Endodermal cell (in vitro differentiated cells): Measurements from ENCODE around the gene KRTAP3-3. TPM values are rescaled to one million over a fixed set of nuclear protein-coding genes. Genes with fewer than 3 reads are reported as not detected.

Source experiments
- DNase-seq: peaks from one replicate; pipeline ENCODE4 v3.0.0-alpha.2; 2017
- H3K27ac ChIP-seq: 2 replicates; pipeline ENCODE4 v1.5.1; 2013; ENCODE audit warnings: mild to moderate bottlenecking, low read depth, low read length, moderate library complexity
- H3K27me3 ChIP-seq: 2 replicates; pipeline ENCODE4 v1.6.1; 2013; ENCODE audit warnings: mild to moderate bottlenecking, low read length, moderate library complexity; ENCODE audit not compliant: insufficient read depth, control insufficient read depth, poor library complexity, severe bottlenecking
- H3K36me3 ChIP-seq: 2 replicates; pipeline ENCODE4 v1.7.0; 2013; ENCODE audit warnings: mild to moderate bottlenecking, low read length, moderate library complexity; ENCODE audit not compliant: control insufficient read depth, insufficient read depth
- H3K4me1 ChIP-seq: one replicate; pipeline ENCODE4 v1.7.0; 2013; ENCODE audit warnings: low read length; ENCODE audit not compliant: control insufficient read depth, insufficient read depth
- H3K4me3 ChIP-seq: 2 replicates; pipeline ENCODE4 v1.5.1; 2013; ENCODE audit warnings: mild to moderate bottlenecking, low read length, moderate library complexity
- H3K9ac ChIP-seq: 2 replicates; pipeline ENCODE4 v1.6.1; 2013; ENCODE audit warnings: mild to moderate bottlenecking, low read length, moderate library complexity; ENCODE audit not compliant: poor library complexity, severe bottlenecking; ENCODE audit errors: extremely low read depth
- H3K9me3 ChIP-seq: 2 replicates; pipeline ENCODE4 v1.6.1; 2013; ENCODE audit warnings: mild to moderate bottlenecking, low read length, moderate library complexity; ENCODE audit not compliant: control insufficient read depth
- H3K27ac Mint-ChIP-seq: 2 replicates; pipeline ENCODE4 v1.8.0; 2020; ENCODE audit warnings: mixed read lengths
- H3K27me3 Mint-ChIP-seq: 2 replicates; pipeline ENCODE4 v1.8.0; 2021; ENCODE audit warnings: mild to moderate bottlenecking, mixed read lengths; ENCODE audit not compliant: insufficient read depth
- H3K36me3 Mint-ChIP-seq: 2 replicates; pipeline ENCODE4 v1.8.0; 2020; ENCODE audit warnings: low read depth, mixed read lengths
- H3K4me1 Mint-ChIP-seq: 2 replicates; pipeline ENCODE4 v1.8.0; 2020; ENCODE audit warnings: mixed read lengths
- H3K4me3 Mint-ChIP-seq: 2 replicates; pipeline ENCODE4 v1.8.0; 2020; ENCODE audit warnings: mild to moderate bottlenecking, moderate library complexity, mixed read lengths
- H3K9me3 Mint-ChIP-seq: 2 replicates; pipeline ENCODE4 v1.8.0; 2020; ENCODE audit warnings: mild to moderate bottlenecking, mixed read lengths
- WGBS, 2 experiments: methylation state at CpG; one replicate each; pipeline versions ENCODE4 v1.1.5 to v1.1.7; 2013; ENCODE audit warnings: missing lambda C conversion rate in 2 of 2, mixed read lengths in 1 of 2; ENCODE audit not compliant: insufficient coverage in 1 of 2, insufficient read length in 1 of 2; 5-methylcytosine and 5-hydroxymethylcytosine counted together
- total RNA-seq, 2 donors: library from RNA; stranded (reverse); fragmentation: NEBNext Ultra II Directional in 1 of 2; extraction: Animal tissue kit (Norgen Biotek cat#: 25700) in 1 of 2; gene quantifications; 2 replicates in 1 of 2; 3 replicates in 1 of 2; pipeline ENCODE4 v1.2.1, GENCODE V29; 2021
- TF ChIP-seq, protein P1 (sequence below): fragments of 200-600 bp; sonication (generic); conservative IDR thresholded peaks from 2 replicates; pipeline ENCODE4 v1.5.0; 2021; ENCODE audit warnings: antibody characterized with exemption, mild to moderate bottlenecking

Gene KRTAP3-3
- total RNA-seq, 2 donors from 2014 or later, result not detected

DNA sequence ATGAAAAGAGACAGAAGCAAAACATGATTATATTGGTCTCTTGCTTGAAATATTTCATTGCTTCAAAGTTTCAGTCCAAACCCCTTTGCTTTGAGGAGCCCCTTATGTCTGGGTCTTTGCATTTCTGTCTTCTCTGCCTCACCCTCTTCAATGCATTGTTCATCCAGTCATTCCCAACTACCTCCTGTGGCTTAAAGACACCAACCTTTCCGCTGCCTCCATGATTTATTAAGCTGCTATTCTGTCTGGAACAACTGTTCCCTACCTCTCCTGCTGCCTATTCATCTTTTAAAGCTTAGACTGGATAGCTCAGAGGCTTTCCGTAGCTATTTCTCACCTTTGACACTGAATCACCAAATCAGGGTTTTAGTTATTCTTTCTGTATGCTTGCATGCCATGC is 3.4 kb upstream of the KRTAP3-3 start:
- Mint-ChIP-seq H3K27me3 (no peaks in the 10 kb centered on the region), H3K4me1 (peaks cover 6% of the 10 kb centered on the region), H3K9me3 (no peaks in the 10 kb centered on the region), H3K36me3 (no peaks in the 10 kb centered on the region), H3K4me3 (no peak overlapping the region), H3K27ac (no peak overlapping the region)
- no peak for DNase-seq
- no peak overlapping the region for H3K4me3 ChIP-seq
- TF ChIP-seq, protein P1, sequence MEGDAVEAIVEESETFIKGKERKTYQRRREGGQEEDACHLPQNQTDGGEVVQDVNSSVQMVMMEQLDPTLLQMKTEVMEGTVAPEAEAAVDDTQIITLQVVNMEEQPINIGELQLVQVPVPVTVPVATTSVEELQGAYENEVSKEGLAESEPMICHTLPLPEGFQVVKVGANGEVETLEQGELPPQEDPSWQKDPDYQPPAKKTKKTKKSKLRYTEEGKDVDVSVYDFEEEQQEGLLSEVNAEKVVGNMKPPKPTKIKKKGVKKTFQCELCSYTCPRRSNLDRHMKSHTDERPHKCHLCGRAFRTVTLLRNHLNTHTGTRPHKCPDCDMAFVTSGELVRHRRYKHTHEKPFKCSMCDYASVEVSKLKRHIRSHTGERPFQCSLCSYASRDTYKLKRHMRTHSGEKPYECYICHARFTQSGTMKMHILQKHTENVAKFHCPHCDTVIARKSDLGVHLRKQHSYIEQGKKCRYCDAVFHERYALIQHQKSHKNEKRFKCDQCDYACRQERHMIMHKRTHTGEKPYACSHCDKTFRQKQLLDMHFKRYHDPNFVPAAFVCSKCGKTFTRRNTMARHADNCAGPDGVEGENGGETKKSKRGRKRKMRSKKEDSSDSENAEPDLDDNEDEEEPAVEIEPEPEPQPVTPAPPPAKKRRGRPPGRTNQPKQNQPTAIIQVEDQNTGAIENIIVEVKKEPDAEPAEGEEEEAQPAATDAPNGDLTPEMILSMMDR, result no peak
- no peaks in the 10 kb centered on the region for H3K9me3 ChIP-seq
- no peaks in the 10 kb centered on the region for H3K36me3 ChIP-seq
- 87 to 94% methylated on average over 2 of the region's 2 CpGs for WGBS, 2 experiments
- no peak overlapping the region for H3K27ac ChIP-seq
- H3K27me3 ChIP-seq, result no peaks in the 10 kb centered on the region
- H3K9ac ChIP-seq, result no peak overlapping the region
- no peaks in the 10 kb centered on the region for H3K4me1 ChIP-seq

- H3K36me3 Mint-ChIP-seq, result no peaks in the 10 kb centered on the region
These were observed 2.9 kb upstream of the KRTAP3-3 start for GRCh38 chr17:40996829-40997228.

DNA sequence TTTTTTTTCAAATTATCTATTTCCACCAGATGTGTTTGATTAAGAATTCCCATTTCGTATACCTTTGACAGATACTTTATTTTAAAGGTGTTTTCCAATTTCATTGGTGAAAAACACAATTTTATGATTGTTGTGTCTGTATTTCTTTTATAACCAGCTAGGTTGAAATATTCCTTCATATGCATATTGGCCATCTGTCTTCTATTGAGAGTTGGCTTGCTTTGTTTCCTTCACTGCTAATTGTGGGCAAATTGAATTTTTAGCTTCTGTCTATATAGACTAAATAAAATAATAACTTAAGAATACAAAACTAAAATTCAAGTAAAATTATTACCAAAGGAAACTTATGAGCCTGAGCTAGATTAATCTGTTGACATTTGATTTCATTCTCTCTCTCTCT is 1.2 kb upstream of the KRTAP3-3 start:
- Mint-ChIP-seq H3K4me3 (no peak overlapping the region), H3K9me3 (no peaks in the 10 kb centered on the region), H3K27ac (no peak overlapping the region), H3K27me3 (no peaks in the 10 kb centered on the region), H3K36me3 (no peaks in the 10 kb centered on the region), H3K4me1 (peaks cover 6% of the 10 kb centered on the region)
- Histone ChIP-seq H3K9me3 (peaks cover 5% of the 10 kb centered on the region), H3K9ac (no peak overlapping the region), H3K27ac (no peak overlapping the region), H3K4me1 (no peaks in the 10 kb centered on the region), H3K27me3 (no peaks in the 10 kb centered on the region), H3K4me3 (no peak overlapping the region), H3K36me3 (no peaks in the 10 kb centered on the region)
- 100% methylated on average over 1 of the region's 1 CpG; no CpG with 5 or more reads in 1 of the 2 experiments for WGBS, 2 experiments
- TF ChIP-seq, protein P1, result no peak
- no peak for DNase-seq

More at GRCh38 chr17:40996829-40997228, 2.9 kb upstream of the KRTAP3-3 start:
- peaks cover 6% of the 10 kb centered on the region for H3K4me1 Mint-ChIP-seq
- WGBS, 2 experiments, result 93 to 97% methylated on average over 3 of the region's 4 CpGs
- Histone ChIP-seq H3K9me3 (no peaks in the 10 kb centered on the region), H3K27me3 (no peaks in the 10 kb centered on the region), H3K9ac (no peak overlapping the region), H3K4me3 (no peak overlapping the region), H3K36me3 (no peaks in the 10 kb centered on the region), H3K4me1 (no peaks in the 10 kb centered on the region), H3K27ac (no peak overlapping the region)
- TF ChIP-seq, protein P1, result no peak
- no peak for DNase-seq
- no peaks in the 10 kb centered on the region for H3K9me3 Mint-ChIP-seq
- H3K27me3 Mint-ChIP-seq, result no peaks in the 10 kb centered on the region
- no peak overlapping the region for H3K4me3 Mint-ChIP-seq
- no peak overlapping the region for H3K27ac Mint-ChIP-seq
